Mammary epithelial cell (primary cell): ENCODE results near the gene ERAS.

Experiments used
- EZH2 ChIP-seq: IDR thresholded peaks from 2 replicates; pipeline ENCODE4 v1.6.1; 2012; ENCODE audit warnings: low read length, inconsistent platforms, borderline replicate concordance
- TF ChIP-seq, protein P1 (sequence below), 2 donors: IDR thresholded peaks in 1 of 2; conservative IDR thresholded peaks in 1 of 2; 2 replicates each; pipeline ENCODE4 v1.5.1; 2011 to 2012; ENCODE audit warnings: inconsistent platforms in 2 of 2, low read length in 2 of 2, mild to moderate bottlenecking in 2 of 2, control low read depth in 1 of 2, low read depth in 1 of 2; ENCODE audit not compliant: insufficient read depth in 1 of 2; ENCODE audit errors: extremely low read depth in 1 of 2

DNA sequence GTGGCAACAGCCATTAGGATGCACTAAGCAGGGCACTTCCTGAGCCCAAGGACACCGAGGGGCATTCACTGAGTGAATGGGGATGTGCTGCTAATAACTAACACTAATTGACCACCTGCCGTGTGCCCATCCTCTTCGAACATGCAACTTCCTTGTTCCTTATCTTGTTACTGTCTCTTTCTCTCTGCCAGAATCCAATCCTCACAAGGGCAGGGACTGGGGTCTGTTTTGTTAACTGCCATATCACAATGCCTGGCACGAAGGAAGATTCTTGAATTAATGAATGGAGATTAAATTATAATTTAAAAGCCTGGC is 1.3 kb downstream of the ERAS start:
- TF ChIP-seq, protein P1, sequence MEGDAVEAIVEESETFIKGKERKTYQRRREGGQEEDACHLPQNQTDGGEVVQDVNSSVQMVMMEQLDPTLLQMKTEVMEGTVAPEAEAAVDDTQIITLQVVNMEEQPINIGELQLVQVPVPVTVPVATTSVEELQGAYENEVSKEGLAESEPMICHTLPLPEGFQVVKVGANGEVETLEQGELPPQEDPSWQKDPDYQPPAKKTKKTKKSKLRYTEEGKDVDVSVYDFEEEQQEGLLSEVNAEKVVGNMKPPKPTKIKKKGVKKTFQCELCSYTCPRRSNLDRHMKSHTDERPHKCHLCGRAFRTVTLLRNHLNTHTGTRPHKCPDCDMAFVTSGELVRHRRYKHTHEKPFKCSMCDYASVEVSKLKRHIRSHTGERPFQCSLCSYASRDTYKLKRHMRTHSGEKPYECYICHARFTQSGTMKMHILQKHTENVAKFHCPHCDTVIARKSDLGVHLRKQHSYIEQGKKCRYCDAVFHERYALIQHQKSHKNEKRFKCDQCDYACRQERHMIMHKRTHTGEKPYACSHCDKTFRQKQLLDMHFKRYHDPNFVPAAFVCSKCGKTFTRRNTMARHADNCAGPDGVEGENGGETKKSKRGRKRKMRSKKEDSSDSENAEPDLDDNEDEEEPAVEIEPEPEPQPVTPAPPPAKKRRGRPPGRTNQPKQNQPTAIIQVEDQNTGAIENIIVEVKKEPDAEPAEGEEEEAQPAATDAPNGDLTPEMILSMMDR (conservative IDR thresholded peaks at IDR 0.05 in 1 of 2, IDR thresholded peaks at IDR 0.05 in 1 of 2; ENCODE audit: extremely low read depth in 1 of 2, insufficient read depth in 1 of 2, low read depth in 1 of 2, low read length in 2 of 2), result no peak
- TF ChIP-seq EZH2, result no peak
